Gastroesophageal sphincter (tissue), 4 donors: ENCODE results near the gene ZNF516. TPM values are rescaled to one million over a fixed set of nuclear protein-coding genes. Genes with fewer than 3 reads are reported as not detected.

Experiments
- ATAC-seq: fragments of 150-250 bp; one replicate; pipeline ENCODE4 v1.9.1; 2016; ENCODE audit warnings: mild to moderate bottlenecking, moderate library complexity
- H3K27ac ChIP-seq, 4 donors: fragments of 200-600 bp; sonication (generic) in 3 of 4; 1 replicate in 3 of 4; 2 replicates in 1 of 4; pipeline ENCODE4 v1.5.1; 2016 to 2019
- H3K27me3 ChIP-seq: fragments of 200-600 bp; sonication (generic); one replicate; pipeline ENCODE4 v1.5.1; 2019
- H3K36me3 ChIP-seq, 2 donors: fragments of 200-600 bp; sonication (generic); one replicate each; pipeline ENCODE4 v1.5.1; 2019; ENCODE audit warnings: control low read depth in 1 of 2
- H3K4me1 ChIP-seq, 3 donors: fragments of 200-600 bp; sonication (generic); 1 replicate in 2 of 3; 2 replicates in 1 of 3; pipeline ENCODE4 v1.5.1; 2016 to 2019; ENCODE audit warnings: control low read depth in 2 of 3
- H3K4me3 ChIP-seq, 2 donors: fragments of 200-600 bp; sonication (generic); one replicate each; pipeline ENCODE4 v1.5.1; 2019; ENCODE audit warnings: mild to moderate bottlenecking in 1 of 2, moderate library complexity in 1 of 2
- H3K9me3 ChIP-seq, 3 donors: fragments of 200-600 bp; sonication (generic); one replicate each; pipeline ENCODE4 v1.5.1; 2017 to 2019; ENCODE audit warnings: control low read depth in 2 of 3
- EP300 ChIP-seq: sonication (generic); formaldehyde crosslinking; IDR thresholded peaks from one replicate; pipeline ENCODE4 v1.6.1; 2017; ENCODE audit warnings: antibody characterized with exemption, mild to moderate bottlenecking
- POLR2A ChIP-seq, 2 donors: fragments of 450-650 bp; IDR thresholded peaks; one replicate each; pipeline ENCODE4 v1.6.1; 2017; ENCODE audit warnings: antibody characterized with exemption in 2 of 2, mild to moderate bottlenecking in 2 of 2, moderate library complexity in 1 of 2
- POLR2AphosphoS5 ChIP-seq: sonication (generic); formaldehyde crosslinking; IDR thresholded peaks from one replicate; pipeline ENCODE4 v1.6.1; 2017; ENCODE audit warnings: antibody characterized with exemption
- WGBS, 2 donors: methylation state at CpG; one replicate each; pipeline ENCODE4 v1.1.5; 2018; ENCODE audit warnings: low coverage in 1 of 2; 5-methylcytosine and 5-hydroxymethylcytosine counted together
- total RNA-seq, 4 donors: library from RNA; depleted of rRNA; stranded (reverse); fragments of >200 nt; gene quantifications; one replicate each; pipeline ENCODE4 v1.1.0, GENCODE V29; 2016
- TF ChIP-seq, protein P1 (sequence below), 4 experiments: fragments of 200-600 bp in 2 of 4; fragments of 450-650 bp in 2 of 4; sonication (generic) in 1 of 4; IDR thresholded peaks; one replicate each; pipeline ENCODE4 v1.5.1; 2017 to 2019; ENCODE audit warnings: antibody characterized with exemption in 4 of 4, mild to moderate bottlenecking in 2 of 4, moderate library complexity in 2 of 4

ZNF516 gene
- total RNA-seq, 4 donors from 2014 or later: 17.8 to 43.8 (median 29.9) TPM

DNA sequence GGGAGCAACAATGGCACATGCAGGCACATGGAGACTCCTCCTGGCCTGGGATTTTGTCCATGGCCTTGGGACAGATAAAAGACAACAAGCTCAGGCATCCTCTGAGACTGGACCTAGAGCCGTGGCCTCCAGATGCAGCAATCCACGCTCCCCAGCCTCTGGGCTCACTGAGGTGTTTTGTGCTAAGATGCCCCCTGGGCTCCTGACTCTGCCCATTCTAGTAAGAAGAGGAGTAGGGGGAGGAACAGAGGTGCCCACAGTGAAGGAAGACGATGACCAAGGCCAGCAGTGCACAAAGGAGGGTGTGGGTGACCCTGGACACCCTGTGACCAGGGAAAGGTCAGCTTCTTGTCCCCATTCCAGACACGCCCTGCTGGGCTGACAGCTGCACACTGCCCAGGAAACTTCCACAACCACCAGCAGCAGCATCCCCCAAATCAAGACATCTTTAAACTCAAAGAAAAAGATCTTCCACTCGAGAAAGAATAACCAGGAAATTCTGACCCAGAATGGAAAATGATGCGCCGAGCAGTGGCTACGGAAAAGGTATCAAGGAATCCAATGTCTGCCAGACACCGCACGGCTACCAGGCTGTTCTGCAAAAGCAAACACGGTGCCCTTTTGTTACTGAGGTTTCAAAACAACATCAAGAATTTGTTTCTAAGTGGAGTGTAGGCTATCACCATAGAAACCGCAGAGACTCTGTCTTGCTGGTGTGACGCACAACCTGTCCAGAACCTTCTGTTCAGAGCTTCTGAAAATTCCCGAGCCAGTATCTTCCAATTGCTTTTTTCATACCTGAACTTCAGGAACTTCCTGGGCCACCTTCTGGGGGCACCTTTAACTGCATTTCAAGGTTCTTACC, 65.5 kb downstream of the ZNF516 start:
- Histone ChIP-seq H3K36me3 (peaks cover 0 to 23% of the 10 kb centered on the region in 2 donors), H3K27me3 (no peaks in the 10 kb centered on the region)

DNA sequence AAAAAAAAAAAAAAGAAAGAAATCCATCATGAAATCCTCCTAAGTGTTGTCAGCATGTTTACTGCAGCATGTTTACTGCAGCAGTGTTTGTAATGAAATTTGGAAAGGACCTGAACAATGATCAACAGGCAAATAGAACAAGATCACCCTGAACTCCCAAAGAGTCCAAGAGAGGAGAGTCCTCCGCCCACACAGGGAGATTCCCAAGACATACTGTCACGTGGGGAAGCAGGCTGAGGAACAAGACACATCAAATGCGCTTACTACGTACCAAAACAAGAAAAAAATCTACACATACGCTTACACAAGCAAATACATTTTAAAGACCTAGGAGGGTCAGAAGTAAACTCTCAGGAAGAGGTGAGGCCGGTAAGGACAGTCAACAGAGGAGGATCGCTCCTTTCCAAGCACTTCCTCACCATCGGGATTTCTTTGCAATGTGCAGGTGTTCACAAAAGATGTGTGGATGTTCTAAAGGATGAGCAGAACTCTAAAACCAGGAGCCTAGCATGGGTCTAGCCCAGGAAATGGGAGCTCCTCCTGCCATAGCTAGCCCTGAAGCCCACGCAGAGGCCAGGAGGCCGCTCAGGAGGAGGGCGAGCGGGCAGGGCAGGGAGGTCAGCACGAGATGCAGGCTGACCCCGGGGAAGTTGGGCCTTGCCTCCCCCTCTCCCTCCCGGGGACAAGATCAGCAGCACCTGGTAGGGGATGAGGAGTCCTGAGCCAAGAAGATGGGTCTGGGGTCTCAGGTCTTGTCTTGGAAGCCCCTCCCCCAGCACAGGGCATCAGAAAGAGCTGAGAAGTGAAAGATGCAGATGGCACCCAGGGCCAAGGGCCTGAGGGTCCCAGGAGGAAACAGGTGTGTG, 66.4 kb downstream of the ZNF516 start:
- Histone ChIP-seq H3K27me3 (no peaks in the 10 kb centered on the region), H3K27ac (peak overlapping the region in 1 of 4 donors; percentile 27), H3K36me3 (peaks cover 0 to 14% of the 10 kb centered on the region in 2 donors), H3K9me3 (no peaks in the 10 kb centered on the region), H3K4me3 (no peak overlapping the region), H3K4me1 (peaks cover 2 to 71% (median 13%) of the 10 kb centered on the region in 3 donors)
- TF ChIP-seq, protein P1, sequence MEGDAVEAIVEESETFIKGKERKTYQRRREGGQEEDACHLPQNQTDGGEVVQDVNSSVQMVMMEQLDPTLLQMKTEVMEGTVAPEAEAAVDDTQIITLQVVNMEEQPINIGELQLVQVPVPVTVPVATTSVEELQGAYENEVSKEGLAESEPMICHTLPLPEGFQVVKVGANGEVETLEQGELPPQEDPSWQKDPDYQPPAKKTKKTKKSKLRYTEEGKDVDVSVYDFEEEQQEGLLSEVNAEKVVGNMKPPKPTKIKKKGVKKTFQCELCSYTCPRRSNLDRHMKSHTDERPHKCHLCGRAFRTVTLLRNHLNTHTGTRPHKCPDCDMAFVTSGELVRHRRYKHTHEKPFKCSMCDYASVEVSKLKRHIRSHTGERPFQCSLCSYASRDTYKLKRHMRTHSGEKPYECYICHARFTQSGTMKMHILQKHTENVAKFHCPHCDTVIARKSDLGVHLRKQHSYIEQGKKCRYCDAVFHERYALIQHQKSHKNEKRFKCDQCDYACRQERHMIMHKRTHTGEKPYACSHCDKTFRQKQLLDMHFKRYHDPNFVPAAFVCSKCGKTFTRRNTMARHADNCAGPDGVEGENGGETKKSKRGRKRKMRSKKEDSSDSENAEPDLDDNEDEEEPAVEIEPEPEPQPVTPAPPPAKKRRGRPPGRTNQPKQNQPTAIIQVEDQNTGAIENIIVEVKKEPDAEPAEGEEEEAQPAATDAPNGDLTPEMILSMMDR (IDR thresholded peaks at IDR 0.05): no peak
- TF ChIP-seq EP300: no peak
- TF ChIP-seq POLR2AphosphoS5: no peak
- TF ChIP-seq POLR2A (IDR thresholded peaks at IDR 0.05): no peak
- peak; percentile 6 for ATAC-seq
- 76% methylated on average over 15 of the region's 15 CpGs; no CpG with 5 or more reads in 1 of the 2 donors for whole genome bisulfite sequencing, 2 donors

More for the DNA sequence above, 65.5 kb downstream of the ZNF516 start:
- Histone ChIP-seq H3K27ac (peak overlapping the region in 1 of 4 donors; percentile 27), H3K4me1 (peaks cover 2 to 71% (median 13%) of the 10 kb centered on the region in 3 donors), H3K4me3 (no peak overlapping the region), H3K9me3 (no peaks in the 10 kb centered on the region)
- no peak for ATAC-seq
- WGBS, 2 donors: 78 to 86% methylated on average over 10 to 12 of the region's 14 CpGs
- TF ChIP-seq EP300: no peak

DNA sequence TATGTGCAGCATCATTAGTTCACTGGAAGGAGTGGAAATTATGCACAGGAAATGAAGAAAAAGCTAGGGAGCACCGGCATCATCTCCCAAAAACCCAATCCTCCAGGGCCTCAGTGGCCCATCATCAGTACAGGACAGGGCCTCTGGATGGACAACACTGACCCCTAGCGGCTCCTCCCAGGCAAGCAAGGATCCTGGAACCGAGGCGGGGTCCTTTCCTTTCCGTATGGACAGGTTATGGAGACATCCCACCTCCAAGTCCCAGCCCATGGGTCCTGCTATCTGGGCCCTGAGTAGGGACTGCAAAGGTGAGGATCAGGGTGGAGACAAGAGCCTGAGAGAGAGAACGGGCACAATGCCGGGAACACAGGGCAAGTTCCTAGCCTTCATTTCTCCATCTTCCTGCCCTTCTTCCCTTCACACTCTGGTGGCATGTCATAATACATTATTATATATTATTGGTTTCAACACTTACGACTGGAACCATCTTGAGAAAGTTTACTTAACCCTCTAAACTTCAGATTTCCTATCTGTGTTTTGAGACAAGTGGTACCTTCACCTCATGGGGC, 68.2 kb downstream of the ZNF516 start:
- ATAC-seq: no peak
- Histone ChIP-seq H3K27ac (no peak overlapping the region), H3K9me3 (no peaks in the 10 kb centered on the region), H3K4me3 (no peak overlapping the region), H3K36me3 (peaks cover 0 to 4% of the 10 kb centered on the region in 2 donors), H3K27me3 (no peaks in the 10 kb centered on the region), H3K4me1 (peaks cover 2 to 70% (median 13%) of the 10 kb centered on the region in 3 donors)
- TF ChIP-seq POLR2A (IDR thresholded peaks at IDR 0.05): no peak
- TF ChIP-seq, protein P1 (IDR thresholded peaks at IDR 0.05): peak in 3 of 4 experiments; percentile 24 to 61 (median 26)
- 62 to 69% methylated on average over 7 to 8 of the region's 8 CpGs for WGBS, 2 donors

DNA sequence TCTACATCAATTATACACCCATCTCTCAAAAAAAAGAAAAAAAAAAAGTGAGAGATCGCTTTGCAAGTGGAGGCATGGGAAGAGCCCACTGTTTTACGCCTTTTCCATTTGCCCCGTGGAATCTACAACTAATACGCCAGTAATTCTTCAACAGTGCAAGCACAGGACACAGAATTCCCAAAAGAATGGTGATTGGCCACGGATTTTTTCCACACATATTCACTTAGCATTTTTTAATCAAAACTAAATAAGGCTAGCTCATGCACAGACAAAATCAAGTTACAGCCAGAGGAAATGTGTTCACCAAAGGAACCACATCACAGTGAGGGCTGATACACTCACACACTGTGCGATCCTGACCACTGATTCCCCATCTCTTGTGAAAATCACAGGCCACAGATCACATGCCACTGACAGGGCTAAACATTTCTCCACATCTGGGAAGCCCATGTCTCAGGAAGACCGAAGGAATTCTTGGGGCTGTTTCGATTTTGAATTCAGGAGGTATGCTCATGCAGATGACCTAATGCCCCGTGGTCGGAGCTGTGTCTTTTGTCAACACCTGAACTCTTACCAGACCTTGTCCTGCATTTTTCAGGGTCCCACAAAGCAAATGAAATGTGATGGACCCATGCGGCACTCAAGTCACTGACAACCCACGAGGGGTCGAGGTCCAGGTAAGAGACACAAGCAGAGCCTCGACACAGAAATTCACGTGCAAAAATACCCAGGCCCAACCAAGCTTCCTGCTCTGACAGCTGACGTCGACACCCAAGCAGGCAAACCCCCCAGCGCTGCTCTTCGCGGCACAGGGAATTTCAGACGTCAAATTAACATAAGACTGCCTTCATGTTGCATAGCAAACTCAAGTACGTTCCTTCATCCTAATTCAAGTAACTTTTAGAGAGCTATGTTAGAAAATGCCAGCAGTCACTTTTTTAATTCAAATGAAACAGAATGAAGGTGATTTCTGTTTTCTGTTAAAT, 69.6 kb downstream of the ZNF516 start:
- Histone ChIP-seq H3K4me1 (peaks cover 1 to 69% (median 8%) of the 10 kb centered on the region in 3 donors), H3K9me3 (no peaks in the 10 kb centered on the region), H3K36me3 (peaks cover 0 to 4% of the 10 kb centered on the region in 2 donors), H3K27me3 (no peaks in the 10 kb centered on the region), H3K27ac (no peak overlapping the region), H3K4me3 (no peak overlapping the region)
- TF ChIP-seq, protein P1 (IDR thresholded peaks at IDR 0.05): no peak
- no peak for TF ChIP-seq POLR2A (IDR thresholded peaks at IDR 0.05)
- TF ChIP-seq EP300: no peak
- ATAC-seq: no peak
- 59 to 63% methylated on average over 9 to 16 of the region's 22 CpGs for WGBS, 2 donors
